ENCODE results near the gene DHX35.
A peak's percentile ranks its signal among the peaks of the same experiment; 100 is the strongest.

DHX35 gene

DNA sequence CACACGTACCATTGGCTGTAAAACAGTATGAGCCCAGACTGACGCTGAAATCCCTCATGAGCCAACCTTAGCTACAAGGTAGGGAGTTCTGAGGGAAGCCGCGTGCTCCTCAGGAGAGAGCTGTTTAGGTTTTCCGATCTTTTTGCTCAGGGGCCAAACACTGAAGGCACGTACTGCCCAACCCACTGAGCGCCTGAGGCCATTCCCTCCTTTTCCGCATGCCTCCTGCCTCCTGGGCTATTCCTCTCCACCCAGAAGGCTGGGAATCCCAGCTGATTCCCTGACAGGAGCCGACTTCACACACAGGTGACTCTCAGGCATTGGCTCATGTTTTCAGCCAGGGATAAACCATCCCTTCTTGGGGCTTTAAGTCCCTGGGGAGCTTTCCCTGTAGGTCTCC is 41.3 kb upstream of the DHX35 start:
- TF ChIP-seq, protein P1, sequence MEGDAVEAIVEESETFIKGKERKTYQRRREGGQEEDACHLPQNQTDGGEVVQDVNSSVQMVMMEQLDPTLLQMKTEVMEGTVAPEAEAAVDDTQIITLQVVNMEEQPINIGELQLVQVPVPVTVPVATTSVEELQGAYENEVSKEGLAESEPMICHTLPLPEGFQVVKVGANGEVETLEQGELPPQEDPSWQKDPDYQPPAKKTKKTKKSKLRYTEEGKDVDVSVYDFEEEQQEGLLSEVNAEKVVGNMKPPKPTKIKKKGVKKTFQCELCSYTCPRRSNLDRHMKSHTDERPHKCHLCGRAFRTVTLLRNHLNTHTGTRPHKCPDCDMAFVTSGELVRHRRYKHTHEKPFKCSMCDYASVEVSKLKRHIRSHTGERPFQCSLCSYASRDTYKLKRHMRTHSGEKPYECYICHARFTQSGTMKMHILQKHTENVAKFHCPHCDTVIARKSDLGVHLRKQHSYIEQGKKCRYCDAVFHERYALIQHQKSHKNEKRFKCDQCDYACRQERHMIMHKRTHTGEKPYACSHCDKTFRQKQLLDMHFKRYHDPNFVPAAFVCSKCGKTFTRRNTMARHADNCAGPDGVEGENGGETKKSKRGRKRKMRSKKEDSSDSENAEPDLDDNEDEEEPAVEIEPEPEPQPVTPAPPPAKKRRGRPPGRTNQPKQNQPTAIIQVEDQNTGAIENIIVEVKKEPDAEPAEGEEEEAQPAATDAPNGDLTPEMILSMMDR (IDR thresholded peaks at IDR 0.05; ENCODE audit: low read length, missing control alignments) = no peak

DNA sequence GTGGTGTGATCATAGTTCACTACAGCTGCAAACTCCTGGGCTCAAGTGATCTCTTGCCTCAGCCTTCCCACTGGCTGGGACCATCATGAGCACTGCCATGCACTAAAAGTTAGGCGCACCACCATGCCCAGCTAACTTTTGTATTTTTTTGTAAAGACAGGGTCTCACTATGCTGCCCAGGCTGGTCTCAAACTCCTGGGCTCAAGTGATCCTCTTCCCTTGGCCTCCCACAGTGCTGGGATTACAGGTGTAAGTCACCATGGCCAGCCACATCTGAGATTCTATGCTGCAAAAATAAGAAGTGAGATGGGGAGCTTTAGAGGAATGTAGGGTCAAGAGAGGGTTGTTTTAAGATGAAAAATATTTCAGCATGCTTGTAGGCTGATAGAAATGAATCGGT is 37.4 kb upstream of the DHX35 start:
- no peak for DNase-seq (ENCODE audit: low read depth)
- H3K4me3 ChIP-seq (replicated peaks; ENCODE audit: low read depth, low read length) = no peak overlapping the region
- TF ChIP-seq, protein P1 (IDR thresholded peaks at IDR 0.05; ENCODE audit: low read length, missing control alignments) = no peak

More for the DNA sequence above, 41.3 kb upstream of the DHX35 start:
- no peak overlapping the region for H3K4me3 ChIP-seq (replicated peaks; ENCODE audit: low read depth, low read length)
- DNase-seq (ENCODE audit: low read depth) = no peak

DNA sequence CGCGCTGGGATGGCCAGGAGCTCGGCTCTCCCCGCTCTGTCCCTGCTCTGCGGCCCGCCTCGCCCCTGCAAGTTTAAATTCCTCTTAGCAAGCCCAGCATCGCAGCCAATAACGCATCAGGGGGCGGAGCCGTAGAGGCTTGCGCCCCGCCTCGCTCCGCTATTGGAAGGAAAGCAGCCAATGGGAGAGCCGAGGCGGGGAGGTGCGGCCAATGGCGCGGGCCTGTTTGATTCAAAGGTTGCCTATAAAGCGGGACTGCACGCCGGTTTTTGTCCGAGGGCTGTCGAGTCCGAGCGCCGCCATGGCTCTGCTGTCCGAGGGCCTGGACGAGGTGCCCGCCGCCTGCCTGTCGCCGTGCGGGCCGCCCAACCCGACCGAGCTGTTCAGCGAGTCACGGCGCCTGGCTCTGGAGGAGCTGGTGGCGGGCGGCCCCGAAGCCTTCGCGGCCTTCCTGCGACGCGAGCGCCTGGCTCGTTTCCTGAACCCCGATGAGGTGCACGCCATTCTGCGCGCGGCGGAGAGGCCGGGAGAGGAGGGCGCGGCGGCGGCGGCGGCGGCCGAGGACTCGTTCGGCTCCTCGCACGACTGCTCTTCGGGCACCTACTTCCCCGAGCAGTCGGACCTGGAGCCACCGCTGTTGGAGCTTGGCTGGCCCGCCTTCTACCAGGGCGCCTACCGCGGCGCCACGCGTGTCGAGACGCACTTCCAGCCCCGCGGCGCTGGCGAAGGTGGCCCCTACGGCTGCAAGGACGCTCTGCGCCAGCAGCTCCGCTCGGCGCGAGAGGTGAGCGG is 35.8 kb upstream of the DHX35 start, which contains the start of gene FAM83D:
Gene FAM83D (plus strand): TSS at position 276 of the 792 bp plus-strand sequence. CDS start 26 bp downstream, at position 302.
- DNase-seq (ENCODE audit: low read depth) = peak; percentile 98
- TF ChIP-seq, protein P1 (IDR thresholded peaks at IDR 0.05; ENCODE audit: low read length, missing control alignments) = no peak
- peak within 1 kb of the TSS; percentile 77 for H3K4me3 ChIP-seq (replicated peaks; ENCODE audit: low read depth, low read length)

DNA sequence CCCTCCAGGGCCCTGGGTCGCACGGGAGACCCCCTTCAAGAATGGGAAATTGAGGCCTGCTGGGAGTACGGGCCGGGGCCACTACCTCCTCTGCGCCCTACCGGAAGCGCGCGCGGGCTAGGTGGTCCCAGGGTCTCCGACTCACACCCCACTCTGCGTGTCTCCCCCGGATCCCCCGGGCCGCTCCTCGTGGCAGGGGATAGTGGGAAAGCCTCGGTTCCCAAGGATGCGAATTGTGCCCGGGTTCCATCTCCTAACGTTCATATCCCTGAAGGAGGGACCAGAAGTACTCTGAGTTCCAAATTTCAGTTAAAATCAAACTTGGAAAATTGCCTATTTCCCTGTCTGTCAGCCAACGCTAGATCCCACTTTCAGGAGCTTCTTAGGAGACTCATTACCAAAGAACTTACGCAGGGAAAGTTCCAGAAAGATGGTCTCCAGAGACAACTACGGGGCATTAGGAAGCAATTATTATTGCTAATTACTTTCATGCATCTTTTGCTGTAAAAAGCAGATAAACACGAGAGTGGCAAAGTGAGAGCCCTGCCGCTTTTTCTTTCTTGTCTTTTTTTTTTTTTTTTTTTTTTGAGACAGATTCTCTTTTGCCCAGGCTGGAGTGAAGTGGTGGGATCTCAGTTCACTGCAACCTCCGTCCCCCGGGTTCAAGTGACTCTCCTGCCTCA is 35.1 kb upstream of the DHX35 start:
- peak overlapping the region; percentile 77 for H3K4me3 ChIP-seq (replicated peaks; ENCODE audit: low read depth, low read length)
- peak; percentile 36 for DNase-seq (ENCODE audit: low read depth)
- TF ChIP-seq, protein P1 (IDR thresholded peaks at IDR 0.05; ENCODE audit: low read length, missing control alignments) = no peak

DNA sequence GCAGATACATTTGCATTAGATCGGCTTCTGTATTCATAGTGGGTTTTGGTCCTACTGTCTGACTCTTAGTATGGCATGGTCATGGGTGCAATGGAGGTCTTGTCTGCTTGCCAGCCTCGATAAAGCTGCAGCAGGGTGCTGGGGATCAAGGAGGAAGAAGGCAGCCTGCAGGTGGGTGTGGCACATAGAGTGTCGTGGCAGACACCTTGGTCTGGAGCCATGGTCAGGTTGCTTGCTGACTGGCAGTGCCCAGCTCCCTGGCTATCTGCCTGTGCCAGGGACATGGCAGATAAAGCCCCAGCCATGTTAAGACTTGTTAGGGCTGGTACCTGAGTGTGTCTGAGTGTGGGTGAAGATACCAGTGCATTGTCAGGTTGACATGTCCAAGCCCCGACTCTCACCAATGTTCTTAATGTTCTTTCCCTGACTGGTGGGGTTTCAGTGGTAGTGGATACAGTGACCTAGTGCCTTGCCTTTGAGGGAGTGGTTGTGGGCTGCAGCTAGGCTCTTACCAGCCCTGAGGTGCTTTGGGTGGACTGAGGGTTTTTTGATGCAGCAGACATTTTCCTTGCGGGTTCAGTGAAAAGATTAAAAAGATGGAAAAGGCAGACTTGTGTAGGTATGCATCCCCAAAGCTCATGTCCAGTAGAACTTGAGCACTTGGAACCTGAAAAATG is 34.1 kb upstream of the DHX35 start:
- peak overlapping the region; percentile 77 for H3K4me3 ChIP-seq (replicated peaks; ENCODE audit: low read depth, low read length)
- TF ChIP-seq, protein P1 (IDR thresholded peaks at IDR 0.05; ENCODE audit: low read length, missing control alignments) = no peak
- DNase-seq (ENCODE audit: low read depth) = no peak

DNA sequence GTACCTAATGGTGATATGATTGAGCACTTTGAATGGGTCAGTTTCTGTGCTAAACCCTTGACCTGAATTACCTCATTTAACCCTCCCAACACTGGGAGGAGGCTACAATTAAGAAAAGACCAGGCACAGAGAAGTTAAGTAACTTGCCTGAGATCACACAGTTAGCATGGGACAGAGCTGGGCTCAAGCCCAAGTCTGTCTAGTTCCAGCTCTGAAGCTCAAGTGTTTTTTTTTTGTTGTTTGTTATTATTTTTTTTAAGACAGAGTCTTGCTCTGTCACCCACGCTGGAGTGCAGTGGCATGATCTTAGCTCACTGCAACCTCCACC is 31.9 kb upstream of the DHX35 start:
- TF ChIP-seq, protein P1 (IDR thresholded peaks at IDR 0.05; ENCODE audit: low read length, missing control alignments) = no peak
- H3K4me3 ChIP-seq (replicated peaks; ENCODE audit: low read depth, low read length) = no peak overlapping the region
- no peak for DNase-seq (ENCODE audit: low read depth)

All from fibroblast of pulmonary artery (primary cell).